ENCODE data around the gene COQ4.

COQ4 gene

GRCh38 chr9:128340691-128341434, 18.2 kb downstream of the COQ4 start:
- no peak for DNase-seq (ENCODE audit: low spot score)

- DNase-seq (ENCODE audit: low spot score), result peak; percentile 85
Observed at GRCh38 chr9:128341435-128341849, 18.8 kb downstream of the COQ4 start.

GRCh38 chr9:128342971-128343680, 20.5 kb downstream of the COQ4 start:
- DNase-seq (ENCODE audit: low spot score), result no peak

GRCh38 chr9:128343855-128344254, 21.2 kb downstream of the COQ4 start:
- DNase-seq (ENCODE audit: low spot score), result no peak

GRCh38 chr9:128344931-128345605, 22.4 kb downstream of the COQ4 start:
- DNase-seq (ENCODE audit: low spot score), result no peak

- DNase-seq (ENCODE audit: low spot score), result no peak
Observed at GRCh38 chr9:128349125-128349524, 26.5 kb downstream of the COQ4 start.

- DNase-seq (ENCODE audit: low spot score), result no peak
Observed at GRCh38 chr9:128349772-128350171, 27.1 kb downstream of the COQ4 start.

GRCh38 chr9:128355451-128355850, 32.8 kb downstream of the COQ4 start:
- no peak for DNase-seq (ENCODE audit: low spot score)

GRCh38 chr9:128358090-128358489, 35.5 kb downstream of the COQ4 start:
- DNase-seq (ENCODE audit: low spot score), result no peak

GRCh38 chr9:128358861-128359260, 36.2 kb downstream of the COQ4 start:
- peak; percentile 27 for DNase-seq (ENCODE audit: low spot score)

GRCh38 chr9:128360826-128361225, 38.2 kb downstream of the COQ4 start:
- no peak for DNase-seq (ENCODE audit: low spot score)

GRCh38 chr9:128361296-128361985, 38.8 kb downstream of the COQ4 start:
- no peak for DNase-seq (ENCODE audit: low spot score)

GRCh38 chr9:128361986-128362646, 39.5 kb downstream of the COQ4 start:
- peak; percentile 90 for DNase-seq (ENCODE audit: low spot score)

- DNase-seq (ENCODE audit: low spot score), result no peak
Observed at GRCh38 chr9:128362774-128363173, 40.1 kb downstream of the COQ4 start.

GRCh38 chr9:128365525-128365924, 42.9 kb downstream of the COQ4 start:
- no peak for DNase-seq (ENCODE audit: low spot score)

GRCh38 chr9:128369024-128369706, 46.5 kb downstream of the COQ4 start:
- no peak for DNase-seq (ENCODE audit: low spot score)

GRCh38 chr9:128370367-128370751, 47.7 kb downstream of the COQ4 start:
- no peak for DNase-seq (ENCODE audit: low spot score)

- DNase-seq (ENCODE audit: low spot score), result peak; percentile 97
Observed at GRCh38 chr9:128370752-128371629, 48.4 kb downstream of the COQ4 start, which contains the start of gene URM1. Gene URM1, plus strand, starts transcription at chr9:128371374. Its CDS starts 7 bp downstream, at chr9:128371381.

- no peak for DNase-seq (ENCODE audit: low spot score)
Observed at GRCh38 chr9:128371630-128372117, 49.0 kb downstream of the COQ4 start.

- no peak for DNase-seq (ENCODE audit: low spot score)
Observed at GRCh38 chr9:128372188-128372641, 49.6 kb downstream of the COQ4 start.

All from AG08395 (cell line).